ENCODE results near the gene C19orf18.
"Not testable (repeated sequence)": the region's sequence is repeated elsewhere in the genome, so short reads cannot be mapped to it uniquely, and the experiment has no call there.

The C19orf18 gene

DNA sequence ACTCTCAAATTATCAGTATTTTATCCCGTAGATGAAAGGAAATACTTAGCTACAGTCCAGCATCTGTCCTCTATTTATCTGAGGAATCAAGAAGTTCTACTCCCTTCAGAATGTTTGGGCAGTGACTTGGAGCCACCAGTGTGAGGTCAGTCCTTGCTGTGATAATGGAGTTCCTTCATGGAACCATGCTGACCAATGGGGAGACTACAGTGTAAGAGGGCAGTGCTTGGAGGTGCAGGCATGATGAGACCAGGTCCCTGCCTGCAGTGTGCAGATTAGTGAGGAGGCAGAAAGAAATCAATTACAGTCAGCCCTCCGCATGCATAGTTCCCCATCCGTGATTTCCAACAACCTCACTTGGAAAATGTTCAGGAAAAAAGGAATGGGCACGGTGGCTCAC is at the start of gene C19orf18:
TSS of gene C19orf18 (minus strand) at position 101 of the 400 bp plus-strand sequence. CDS start 102 bp downstream, outside the sequence.
- DNase-seq: no peak

DNA sequence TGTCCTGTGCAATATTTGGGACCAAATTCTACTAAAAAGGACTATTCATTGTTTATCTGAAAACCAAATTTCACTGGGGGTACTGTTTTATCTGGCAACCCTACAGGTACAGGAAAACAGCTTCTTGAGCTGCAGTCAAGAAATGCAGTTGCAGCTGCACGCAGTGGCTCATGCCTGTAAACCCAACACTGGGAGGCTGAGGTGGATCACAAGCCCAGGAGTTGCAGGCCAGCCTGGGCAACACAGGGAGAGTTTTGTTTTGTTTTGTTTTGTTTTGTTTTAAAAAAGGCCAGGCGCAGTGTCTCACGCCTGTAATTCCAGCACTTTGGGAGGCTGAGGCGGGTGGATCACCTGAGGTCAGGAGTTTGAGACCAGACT is 47.9 kb upstream of the C19orf18 start:
- DNase-seq: no peak

- peak; percentile 70 for DNase-seq
Measured at GRCh38 chr19:58021541-58022282, 47.4 kb upstream of the C19orf18 start.

- DNase-seq: no peak
Measured at GRCh38 chr19:58020129-58020528, 45.8 kb upstream of the C19orf18 start.

GRCh38 chr19:58014141-58014540 is 39.8 kb upstream of the C19orf18 start:
- DNase-seq: no peak

DNA sequence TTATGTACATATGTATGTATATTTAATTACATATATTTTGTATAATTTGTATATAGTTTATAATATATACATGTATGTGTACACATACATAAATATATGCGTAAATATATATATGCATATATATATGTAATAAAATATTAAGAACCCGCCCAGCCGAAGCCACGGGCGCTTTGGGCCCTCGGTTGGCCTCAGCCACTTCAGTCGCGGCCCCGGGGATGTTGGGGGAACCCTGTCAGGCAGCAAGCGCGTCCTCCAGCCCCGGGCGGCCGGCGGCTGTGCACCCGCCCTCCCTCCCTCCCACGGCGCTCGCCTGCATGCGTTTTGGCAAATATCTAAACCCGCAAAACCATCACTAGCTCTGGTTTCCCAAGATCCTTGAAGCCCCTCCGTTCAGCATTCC is 36.2 kb upstream of the C19orf18 start:
- no peak for DNase-seq

GRCh38 chr19:58009666-58010301 is 35.5 kb upstream of the C19orf18 start:
- no peak for DNase-seq

DNA sequence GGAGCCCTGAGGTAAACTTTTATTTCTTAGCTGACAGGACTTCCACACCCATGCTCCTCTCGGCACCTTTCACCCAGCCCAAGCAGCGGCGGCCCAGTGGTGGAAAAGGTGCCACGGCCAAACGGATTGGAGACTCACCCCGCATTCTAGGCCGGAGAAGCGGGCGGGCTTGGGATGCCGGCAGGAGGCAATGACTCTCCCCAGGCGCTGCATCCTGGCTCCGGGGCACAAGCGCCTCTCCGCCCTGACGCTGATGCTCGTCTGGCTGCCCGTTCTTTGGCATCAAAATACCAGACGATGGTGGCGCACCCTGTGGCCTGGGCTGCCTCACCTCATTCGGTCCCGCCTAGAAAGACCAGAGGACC is 34.9 kb upstream of the C19orf18 start:
- DNase-seq: no peak

DNA sequence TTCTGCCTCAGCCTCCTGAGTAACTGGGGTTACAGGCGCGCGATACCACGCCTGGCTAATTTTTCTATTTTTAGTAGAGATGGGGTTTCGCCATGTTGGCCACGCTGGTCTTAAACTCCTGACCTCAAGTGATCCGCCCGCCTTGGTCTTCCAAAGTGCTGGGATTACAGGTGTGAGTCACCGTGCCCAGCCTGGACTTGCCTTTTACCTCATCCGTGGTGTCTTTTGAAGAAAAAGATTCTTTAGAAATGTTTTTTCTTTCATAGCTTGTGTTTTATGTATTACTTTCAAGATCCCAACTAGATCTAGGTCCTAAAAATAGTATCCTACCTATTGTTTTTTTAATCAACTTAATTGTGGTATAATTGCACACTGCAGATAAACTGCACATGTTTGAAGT is 34.5 kb upstream of the C19orf18 start:
- DNase-seq: not testable (repeated sequence)

DNA sequence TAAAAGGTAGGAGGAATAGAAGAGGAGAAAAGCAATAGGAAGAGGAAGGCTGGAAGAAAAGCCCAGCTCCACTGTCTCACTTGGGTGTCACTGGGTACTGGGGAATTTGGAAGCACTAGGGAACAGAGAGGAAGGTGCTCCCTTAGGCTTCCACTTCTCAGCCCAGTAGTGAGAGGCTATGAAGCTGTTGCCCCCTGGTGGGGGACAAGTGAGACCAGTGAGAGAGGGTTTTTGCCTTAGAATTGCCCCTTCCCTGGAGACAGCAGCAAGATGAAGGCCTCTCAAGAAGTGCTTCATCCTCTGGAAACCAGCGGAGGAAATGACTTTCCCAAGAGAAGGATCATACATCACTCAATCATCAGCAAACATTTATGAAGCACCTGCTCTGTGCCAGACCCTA is 33.0 kb upstream of the C19orf18 start:
- DNase-seq: no peak

GRCh38 chr19:58003174-58003828 is 29.0 kb upstream of the C19orf18 start:
- no peak for DNase-seq

GRCh38 chr19:58002384-58003173 is 28.2 kb upstream of the C19orf18 start, which contains the start of gene ZNF606:
ZNF606 (minus strand) TSS chr19:58002820; CDS start chr19:58001319, 1,501 bp downstream.
- peak; percentile 26 for DNase-seq

DNA sequence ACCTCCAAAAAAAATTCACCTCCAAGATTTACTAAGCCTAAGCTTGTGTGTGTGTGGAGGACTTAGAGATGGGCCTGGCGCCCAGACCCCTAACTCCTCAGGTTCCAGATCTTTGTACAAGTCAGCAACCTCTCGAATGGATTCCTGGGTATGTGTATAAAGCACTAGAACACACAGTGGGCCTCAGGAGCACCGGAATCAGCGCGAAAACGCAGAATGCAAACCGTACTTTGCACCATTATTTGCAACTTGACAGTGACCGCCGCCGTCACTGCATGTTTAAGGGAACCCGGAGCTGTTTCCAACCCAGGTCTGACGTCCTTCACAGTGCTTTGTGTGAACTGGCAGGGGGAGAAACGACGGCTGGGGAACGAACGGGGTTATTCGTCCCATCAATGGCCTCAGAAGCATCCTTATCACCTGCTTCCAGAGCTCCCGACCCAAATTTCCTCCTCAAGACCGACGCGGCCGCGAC is 27.6 kb upstream of the C19orf18 start:
- DNase-seq: no peak

- no peak for DNase-seq
Measured at GRCh38 chr19:58000677-58001076, 26.3 kb upstream of the C19orf18 start.

GRCh38 chr19:57992841-57993240 is 18.5 kb upstream of the C19orf18 start:
- no peak for DNase-seq

- DNase-seq: no peak
Measured at GRCh38 chr19:57978586-57979289, 4.4 kb upstream of the C19orf18 start.

DNA sequence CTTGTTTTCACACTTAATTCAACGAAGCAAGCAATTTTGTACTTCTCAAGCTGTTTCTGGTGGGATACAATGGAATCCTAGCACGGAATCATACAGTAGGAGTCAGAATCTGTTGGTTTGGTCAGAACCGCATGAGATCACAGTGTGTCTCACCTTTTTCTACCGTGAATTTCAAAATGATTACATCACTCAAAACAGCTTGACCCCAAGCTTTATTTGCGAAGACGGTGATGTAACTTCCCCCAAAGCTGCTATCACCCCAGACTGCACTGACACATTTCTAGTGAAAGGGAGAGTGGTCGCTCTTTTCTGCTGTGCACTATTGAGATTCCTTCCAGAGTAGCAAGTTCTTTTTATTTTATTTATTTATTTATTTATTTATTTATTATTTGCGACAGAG is 9.6 kb downstream of the C19orf18 start:
- DNase-seq: no peak

DNA sequence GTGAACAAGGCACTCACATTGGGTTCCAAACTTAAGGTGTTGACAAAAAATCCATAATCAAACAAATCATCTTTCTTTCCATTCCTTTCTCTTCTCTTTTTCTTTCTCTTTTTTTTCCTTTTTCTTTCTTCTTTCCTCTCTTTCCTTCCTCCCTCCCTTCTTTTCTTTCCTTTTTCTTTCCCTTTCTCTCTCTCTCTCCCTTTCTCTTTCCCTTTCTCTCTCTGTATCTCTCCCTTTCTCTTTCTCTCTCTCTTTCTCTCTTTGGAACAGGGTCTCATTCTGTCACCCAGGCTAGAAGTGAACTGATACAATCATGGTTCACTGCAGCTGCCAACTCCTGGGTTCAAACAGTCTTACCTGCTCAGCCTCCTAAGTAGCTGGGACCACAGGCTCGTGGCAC is 12.5 kb downstream of the C19orf18 start:
- no peak for DNase-seq

DNA sequence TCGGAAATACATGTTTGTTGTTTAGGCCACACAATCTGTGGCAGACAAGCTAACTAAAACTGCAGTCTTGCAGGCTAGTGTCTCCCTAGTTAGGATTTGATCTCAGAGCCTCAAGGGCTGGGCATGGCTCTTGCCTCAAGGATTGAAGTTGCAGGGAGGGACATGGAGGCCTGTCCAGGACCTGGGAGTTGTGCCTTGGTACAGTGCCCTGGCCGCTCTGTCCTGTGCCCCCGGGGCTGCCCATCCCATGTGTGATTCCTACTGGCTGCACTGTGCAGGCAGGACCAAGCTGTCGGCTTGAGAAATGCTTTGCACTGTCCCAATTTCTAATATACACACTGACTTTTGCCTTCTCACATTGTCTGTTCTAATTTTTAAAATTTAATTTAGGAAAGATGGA is 19.3 kb downstream of the C19orf18 start:
- DNase-seq: no peak

DNA sequence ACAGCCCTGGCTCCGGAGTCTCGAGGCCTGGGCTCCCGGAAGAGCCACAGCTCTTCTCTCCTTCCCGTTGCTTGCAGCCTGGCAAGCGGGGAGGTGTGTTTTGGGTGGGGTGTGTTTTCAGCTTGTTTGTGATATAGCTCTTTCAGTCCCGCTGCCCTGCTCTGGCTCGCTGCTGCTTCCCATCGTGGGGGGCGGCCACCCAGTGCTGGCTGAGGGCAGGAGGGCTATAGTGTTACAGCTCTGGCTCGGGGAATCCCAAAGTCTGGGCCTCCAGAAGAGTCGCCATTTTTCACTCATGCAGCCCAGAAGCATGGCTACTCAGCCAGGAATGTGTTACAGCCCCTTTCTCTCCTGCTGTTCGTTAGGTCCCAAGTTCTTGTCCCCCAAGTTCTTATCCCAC is 24.6 kb downstream of the C19orf18 start:
- DNase-seq: no peak

DNA sequence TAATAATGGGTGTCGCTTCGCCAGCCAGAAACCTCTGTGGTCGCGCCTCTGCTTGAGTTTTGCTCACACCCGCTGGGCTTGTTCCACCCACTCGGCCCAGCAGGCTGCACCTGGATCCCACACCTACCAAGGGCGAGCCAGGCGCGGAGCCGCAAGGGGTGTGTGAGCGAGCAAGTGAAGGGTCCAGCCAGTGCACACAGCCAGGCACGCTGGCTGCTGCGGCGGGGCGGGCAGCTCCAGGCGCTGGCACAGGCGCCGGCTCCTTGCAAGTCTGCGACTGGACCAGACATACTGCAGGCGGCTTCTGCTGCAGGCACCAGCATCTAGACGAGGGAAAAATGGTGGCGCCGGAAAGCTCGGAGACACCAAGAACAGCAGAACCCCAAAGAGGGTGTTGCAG is 25.0 kb downstream of the C19orf18 start:
- DNase-seq: no peak

DNA sequence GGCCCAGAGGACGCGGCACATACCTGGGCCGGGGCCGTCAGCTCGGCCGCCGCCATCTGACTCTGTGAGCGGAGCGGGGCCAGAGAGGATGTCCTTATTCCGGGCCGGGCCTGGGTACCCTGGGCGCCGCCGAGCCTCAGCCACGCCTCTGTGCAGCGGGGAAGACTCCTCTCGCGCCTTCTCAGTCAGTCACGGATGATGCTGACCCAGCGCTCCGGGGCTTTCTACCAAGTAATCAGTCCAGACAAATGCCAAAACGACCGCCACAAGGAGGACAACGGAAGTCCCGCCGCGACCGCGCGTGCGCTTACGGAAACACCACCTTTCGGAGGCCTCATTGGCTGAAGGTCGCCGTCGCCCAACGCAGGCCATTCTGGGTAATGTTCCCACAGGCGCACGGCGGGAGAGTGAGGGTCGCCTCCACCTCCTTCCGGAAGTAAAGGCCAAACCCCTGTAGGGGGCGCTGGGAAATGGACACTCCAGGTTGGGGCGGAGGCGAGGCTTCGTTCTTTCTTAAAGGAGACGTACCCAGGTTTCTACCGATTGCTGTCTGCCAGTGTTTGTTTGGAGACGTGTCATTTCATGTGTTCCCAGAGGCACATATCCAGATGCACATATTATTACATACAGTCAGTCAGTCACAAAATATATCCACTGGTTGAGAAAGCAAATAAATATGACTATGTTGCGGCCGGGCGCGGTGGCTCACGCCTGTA is 26.8 kb downstream of the C19orf18 start, which contains the start of gene ZNF256:
TSS of gene ZNF256 (minus strand) at position 288 of the 716 bp plus-strand sequence. CDS start at position 56, 232 bp downstream.
- DNase-seq: peak; percentile 89
